Measurements from ENCODE around the gene TMEM256.

DNA sequence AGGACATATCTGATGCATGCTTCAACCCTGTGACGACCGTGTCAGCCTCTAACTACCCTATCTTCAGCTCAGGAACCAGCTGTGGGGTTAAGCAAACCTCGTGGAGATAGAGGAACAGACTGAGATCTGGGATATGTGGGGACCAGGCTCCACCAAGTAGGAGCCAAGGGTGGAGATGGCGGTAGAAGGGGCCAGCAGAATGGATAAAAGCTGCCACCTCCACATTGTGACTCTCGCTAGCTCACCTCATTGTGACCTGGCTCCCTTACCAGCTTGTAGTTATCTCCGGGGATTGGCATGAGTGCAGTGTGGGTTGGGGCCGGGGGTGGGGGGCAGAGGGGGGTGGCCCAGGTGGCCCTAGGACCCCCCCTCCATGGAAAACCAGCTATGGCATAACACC, 21.4 kb upstream of the TMEM256 start, which contains the start of gene SPEM2:
- TF ChIP-seq, protein P1, sequence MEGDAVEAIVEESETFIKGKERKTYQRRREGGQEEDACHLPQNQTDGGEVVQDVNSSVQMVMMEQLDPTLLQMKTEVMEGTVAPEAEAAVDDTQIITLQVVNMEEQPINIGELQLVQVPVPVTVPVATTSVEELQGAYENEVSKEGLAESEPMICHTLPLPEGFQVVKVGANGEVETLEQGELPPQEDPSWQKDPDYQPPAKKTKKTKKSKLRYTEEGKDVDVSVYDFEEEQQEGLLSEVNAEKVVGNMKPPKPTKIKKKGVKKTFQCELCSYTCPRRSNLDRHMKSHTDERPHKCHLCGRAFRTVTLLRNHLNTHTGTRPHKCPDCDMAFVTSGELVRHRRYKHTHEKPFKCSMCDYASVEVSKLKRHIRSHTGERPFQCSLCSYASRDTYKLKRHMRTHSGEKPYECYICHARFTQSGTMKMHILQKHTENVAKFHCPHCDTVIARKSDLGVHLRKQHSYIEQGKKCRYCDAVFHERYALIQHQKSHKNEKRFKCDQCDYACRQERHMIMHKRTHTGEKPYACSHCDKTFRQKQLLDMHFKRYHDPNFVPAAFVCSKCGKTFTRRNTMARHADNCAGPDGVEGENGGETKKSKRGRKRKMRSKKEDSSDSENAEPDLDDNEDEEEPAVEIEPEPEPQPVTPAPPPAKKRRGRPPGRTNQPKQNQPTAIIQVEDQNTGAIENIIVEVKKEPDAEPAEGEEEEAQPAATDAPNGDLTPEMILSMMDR (IDR thresholded peaks at IDR 0.05): no peak
- TF ChIP-seq POLR2A (IDR thresholded peaks at IDR 0.05): no peak

Data from breast epithelium (tissue), 3 donors.